ENCODE data around the gene CHST6.
"Not testable (repeated sequence)": the region's sequence is repeated elsewhere in the genome, so short reads cannot be mapped to it uniquely, and the experiment has no call there.

Gene CHST6

DNA sequence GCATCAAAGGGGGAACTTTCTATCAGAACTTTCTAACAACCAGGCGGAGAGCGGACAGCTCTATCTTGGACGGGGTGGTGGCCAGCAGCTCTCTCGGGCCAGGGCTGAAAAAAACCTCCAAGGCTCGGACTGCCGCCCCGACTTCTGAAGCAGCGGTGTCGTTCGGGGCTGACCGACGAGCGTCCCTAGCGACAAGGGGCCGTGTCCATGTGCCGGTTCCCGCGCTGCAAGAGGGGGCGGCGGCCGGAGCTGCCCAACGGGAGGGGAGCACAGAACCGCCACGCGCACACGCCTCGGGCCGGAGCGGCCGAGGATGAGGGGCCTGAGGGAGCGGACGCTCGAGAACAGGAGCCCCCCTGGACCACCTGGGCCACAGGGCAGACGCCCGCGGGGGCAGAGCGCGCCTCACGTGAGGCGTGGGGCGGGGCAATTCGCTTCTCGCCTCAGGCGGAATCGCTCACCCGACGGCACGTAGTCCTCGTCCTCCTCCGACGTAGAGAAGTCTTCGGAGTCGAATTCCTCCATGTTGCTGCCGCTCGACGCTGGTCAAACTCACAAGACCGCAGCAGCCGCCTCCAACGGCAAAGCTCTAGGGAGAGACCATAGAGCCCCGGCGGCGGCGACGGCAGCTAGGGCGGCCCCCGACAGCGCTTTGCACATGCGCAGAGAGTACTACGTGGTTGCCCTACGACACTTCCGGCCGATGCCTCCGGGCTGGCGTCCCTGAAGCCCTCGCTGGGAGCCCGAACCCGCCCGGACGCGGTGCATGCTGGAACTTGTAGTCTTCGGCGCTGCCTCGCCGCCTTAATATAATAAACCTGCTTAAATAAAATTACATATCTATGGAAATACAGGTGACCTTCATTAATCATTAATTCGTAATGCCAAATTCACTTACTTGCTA, 62.2 kb downstream of the CHST6 start, which contains the start of gene CFDP1:
TSS of gene CFDP1 (minus strand) at position 676 of the 904 bp plus-strand sequence. CDS start at position 525, 151 bp downstream.
- no peak for TF ChIP-seq CTCF (conservative IDR thresholded peaks at IDR 0.05; ENCODE audit: low read length)
- peak within 1 kb of the TSS; percentile 97 for H3K4me3 ChIP-seq (ENCODE audit: low read length)
- DNase-seq (ENCODE audit: low read depth): peak; percentile 91

DNA sequence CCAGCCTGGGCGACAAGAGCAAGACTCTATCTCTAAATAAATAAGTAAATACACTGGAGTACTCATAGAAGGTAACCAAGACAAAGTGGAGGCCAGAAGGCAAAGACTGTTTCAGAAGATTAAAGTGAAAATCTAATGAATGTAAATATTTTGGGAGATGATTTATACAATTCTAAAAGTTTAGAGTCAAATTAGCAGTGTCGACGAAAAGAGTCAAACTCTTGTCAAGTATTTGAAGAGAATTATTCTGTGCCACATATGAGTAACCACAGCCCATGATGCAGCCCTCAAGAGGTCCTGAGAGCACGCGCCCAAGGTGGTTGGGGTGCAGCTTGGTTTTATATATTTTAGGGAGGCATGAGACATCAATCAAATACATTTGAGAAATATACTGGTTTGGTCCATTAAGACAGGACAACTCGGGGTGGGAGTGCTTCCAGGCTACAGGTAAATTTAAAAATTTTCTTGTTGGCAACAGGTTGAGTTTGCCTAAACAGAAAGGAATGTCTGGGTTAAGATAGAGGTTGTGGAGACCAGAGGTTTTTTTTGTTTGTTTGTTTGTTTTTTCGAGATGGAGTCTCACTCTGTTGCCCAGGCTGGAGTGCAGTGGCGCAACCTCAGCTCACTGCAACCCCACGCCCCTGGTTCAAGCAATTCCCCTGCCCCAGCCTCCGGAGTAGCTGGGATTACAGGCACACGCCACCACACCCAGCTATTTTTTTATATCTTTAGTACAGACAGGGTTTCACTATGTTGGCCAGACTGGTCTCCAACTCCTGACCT, 65.4 kb downstream of the CHST6 start:
- no peak for DNase-seq (ENCODE audit: low read depth)
- TF ChIP-seq CTCF (conservative IDR thresholded peaks at IDR 0.05; ENCODE audit: low read length): no peak
- no peak overlapping the region for H3K4me3 ChIP-seq (ENCODE audit: low read length)

- peak; percentile 17 for DNase-seq (ENCODE audit: low read depth)
- not testable (repeated sequence) for H3K4me3 ChIP-seq (ENCODE audit: low read length)
Observed at GRCh38 chr16:75426524-75426923, 68.7 kb downstream of the CHST6 start.

- not testable (repeated sequence) for DNase-seq (ENCODE audit: low read depth); H3K4me3 ChIP-seq (ENCODE audit: low read length)
Observed at GRCh38 chr16:75424105-75424762, 71.0 kb downstream of the CHST6 start.

DNA sequence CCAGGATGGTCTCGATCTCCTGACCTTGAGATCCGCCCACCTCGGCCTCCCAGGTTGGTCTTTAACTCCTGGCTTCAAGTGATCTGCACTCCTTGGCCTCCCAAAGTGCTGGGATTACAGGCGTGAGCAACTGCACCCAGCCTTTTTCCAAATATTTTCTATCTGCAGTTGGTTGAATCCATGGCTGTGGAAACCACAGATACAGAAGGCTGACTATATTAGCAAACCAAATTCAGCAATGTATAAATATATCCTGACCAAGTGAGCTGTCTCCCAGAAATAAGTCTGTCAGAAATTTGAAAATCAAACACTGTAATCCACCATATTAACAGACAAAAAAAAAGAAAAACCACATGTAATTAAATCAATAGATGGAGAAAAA, 71.5 kb downstream of the CHST6 start:
- no peak for TF ChIP-seq CTCF (conservative IDR thresholded peaks at IDR 0.05; ENCODE audit: low read length)
- no peak overlapping the region for H3K4me3 ChIP-seq (ENCODE audit: low read length)
- DNase-seq (ENCODE audit: low read depth): no peak

Measured in AG10803 (cell line).